ENCODE data around the gene ANKRD2.

ANKRD2 gene

GRCh38 chr10:97590082-97590747 lies 17.6 kb downstream of the ANKRD2 start:
- no peaks in the 10 kb centered on the region for H3K9me3 ChIP-seq (ENCODE audit: insufficient read depth, low read length, severe bottlenecking)
- H3K4me2 ChIP-seq (ENCODE audit: insufficient read depth, low read length): no peak overlapping the region
- DNase-seq (no peak), ATAC-seq (ENCODE audit: insufficient read depth, low read depth) (no peak)
- H4K20me1 ChIP-seq (ENCODE audit: insufficient read depth, low read length): no peaks in the 10 kb centered on the region; the same call in 1 of the 2 replicates
- H3K9ac ChIP-seq (ENCODE audit: low read depth, low read length): no peak overlapping the region
- H2AFZ ChIP-seq (ENCODE audit: low read depth, low read length): no peak overlapping the region
- H3K79me2 ChIP-seq (ENCODE audit: insufficient read depth, low read length): no peaks in the 10 kb centered on the region
- H3K36me3 ChIP-seq (ENCODE audit: insufficient read depth, low read length): no peaks in the 10 kb centered on the region
- TF ChIP-seq EZH2 (IDR thresholded peaks at IDR 0.05; ENCODE audit: borderline replicate concordance, low read depth, low read length, severe bottlenecking) (no peak), CTCF (IDR thresholded peaks at IDR 0.05; ENCODE audit: borderline replicate concordance, extremely low read depth, low read length, poor library complexity, severe bottlenecking) (no peak)
- no peaks in the 10 kb centered on the region for H3K4me1 ChIP-seq (ENCODE audit: insufficient read depth, low read length)
- H3K27me3 ChIP-seq (ENCODE audit: insufficient read depth, low read length, poor library complexity): peaks cover 12% of the 10 kb centered on the region
- no peak overlapping the region for H3K4me3 ChIP-seq (ENCODE audit: low read depth in 1 of 2, low read length in 2 of 2)
- H3K27ac ChIP-seq (ENCODE audit: low read length): no peak overlapping the region

- H3K79me2 ChIP-seq (ENCODE audit: insufficient read depth, low read length): no peaks in the 10 kb centered on the region
- no peaks in the 10 kb centered on the region for H3K9me3 ChIP-seq (ENCODE audit: insufficient read depth, low read length, severe bottlenecking)
- ATAC-seq (ENCODE audit: insufficient read depth, low read depth) (no peak), DNase-seq (no peak)
- no peaks in the 10 kb centered on the region; the same call in 1 of the 2 replicates for H4K20me1 ChIP-seq (ENCODE audit: insufficient read depth, low read length)
- H3K36me3 ChIP-seq (ENCODE audit: insufficient read depth, low read length): no peaks in the 10 kb centered on the region
- H3K4me2 ChIP-seq (ENCODE audit: insufficient read depth, low read length): no peak overlapping the region
- TF ChIP-seq EZH2 (IDR thresholded peaks at IDR 0.05; ENCODE audit: borderline replicate concordance, low read depth, low read length, severe bottlenecking) (no peak), CTCF (IDR thresholded peaks at IDR 0.05; ENCODE audit: borderline replicate concordance, extremely low read depth, low read length, poor library complexity, severe bottlenecking) (no peak)
- no peaks in the 10 kb centered on the region for H3K4me1 ChIP-seq (ENCODE audit: insufficient read depth, low read length)
- H3K9ac ChIP-seq (ENCODE audit: low read depth, low read length): no peak overlapping the region
- H3K27ac ChIP-seq (ENCODE audit: low read length): no peak overlapping the region
- peaks cover 12% of the 10 kb centered on the region for H3K27me3 ChIP-seq (ENCODE audit: insufficient read depth, low read length, poor library complexity)
- H3K4me3 ChIP-seq (ENCODE audit: low read depth in 1 of 2, low read length in 2 of 2): no peak overlapping the region
- H2AFZ ChIP-seq (ENCODE audit: low read depth, low read length): no peak overlapping the region
These were observed 18.3 kb downstream of the ANKRD2 start for GRCh38 chr10:97590748-97591495.

- DNase-seq: no peak
These were observed 20.8 kb downstream of the ANKRD2 start for GRCh38 chr10:97593421-97593820.

More at GRCh38 chr10:97593421-97593820, 20.8 kb downstream of the ANKRD2 start:
- no peaks in the 10 kb centered on the region for H3K9me3 ChIP-seq (ENCODE audit: insufficient read depth, low read length, severe bottlenecking)
- no peak overlapping the region for H3K4me3 ChIP-seq (ENCODE audit: low read depth in 1 of 2, low read length in 2 of 2)
- no peaks in the 10 kb centered on the region for H3K79me2 ChIP-seq (ENCODE audit: insufficient read depth, low read length)
- no peak overlapping the region for H3K4me2 ChIP-seq (ENCODE audit: insufficient read depth, low read length)
- no peak for TF ChIP-seq CTCF (IDR thresholded peaks at IDR 0.05; ENCODE audit: borderline replicate concordance, extremely low read depth, low read length, poor library complexity, severe bottlenecking)
- H3K9ac ChIP-seq (ENCODE audit: low read depth, low read length): no peak overlapping the region
- H3K36me3 ChIP-seq (ENCODE audit: insufficient read depth, low read length): no peaks in the 10 kb centered on the region
- H4K20me1 ChIP-seq (ENCODE audit: insufficient read depth, low read length): no peaks in the 10 kb centered on the region; the same call in 1 of the 2 replicates
- no peak overlapping the region for H3K27ac ChIP-seq (ENCODE audit: low read length)
- H3K4me1 ChIP-seq (ENCODE audit: insufficient read depth, low read length): no peaks in the 10 kb centered on the region
- no peak for ATAC-seq (ENCODE audit: insufficient read depth, low read depth)
- H3K27me3 ChIP-seq (ENCODE audit: insufficient read depth, low read length, poor library complexity): peaks cover 6% of the 10 kb centered on the region
- no peak overlapping the region for H2AFZ ChIP-seq (ENCODE audit: low read depth, low read length)

All from DND-41 (cell line).